HG03097 (cell line): ENCODE results near the gene ZCWPW1.
"Not testable (repeated sequence)": the region's sequence is repeated elsewhere in the genome, so short reads cannot be mapped to it uniquely, and the experiment has no call there.

Experiments used
- ATAC-seq: cut with Tn5 transposase; IDR thresholded peaks from one replicate; pipeline ENCODE4 v1.9.1; 2021; ENCODE audit not compliant: unreplicated experiment, low FRiP score

ZCWPW1 gene

DNA sequence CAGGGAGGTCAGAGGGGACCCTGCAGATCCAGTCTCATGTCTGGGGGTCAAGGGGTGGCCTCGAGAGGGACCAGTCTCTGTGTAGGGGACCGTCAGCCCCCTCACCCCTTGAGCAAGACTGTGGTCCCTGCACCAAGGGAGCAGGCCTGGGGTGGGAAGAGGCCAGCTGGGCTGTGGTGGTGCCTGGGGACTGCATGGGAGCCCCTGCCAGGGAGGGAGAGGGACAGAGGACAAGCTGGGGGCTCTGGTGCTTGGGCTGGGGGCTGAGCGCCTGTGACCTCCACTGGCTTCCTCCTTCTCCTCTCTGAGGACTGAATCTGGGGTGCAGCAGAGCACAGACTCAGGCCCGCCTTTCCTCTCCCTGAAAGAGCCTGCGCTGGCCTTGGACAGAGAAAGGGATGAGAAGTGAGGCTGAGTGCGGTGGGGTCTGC, 71.4 kb downstream of the ZCWPW1 start:
- ATAC-seq: no peak

DNA sequence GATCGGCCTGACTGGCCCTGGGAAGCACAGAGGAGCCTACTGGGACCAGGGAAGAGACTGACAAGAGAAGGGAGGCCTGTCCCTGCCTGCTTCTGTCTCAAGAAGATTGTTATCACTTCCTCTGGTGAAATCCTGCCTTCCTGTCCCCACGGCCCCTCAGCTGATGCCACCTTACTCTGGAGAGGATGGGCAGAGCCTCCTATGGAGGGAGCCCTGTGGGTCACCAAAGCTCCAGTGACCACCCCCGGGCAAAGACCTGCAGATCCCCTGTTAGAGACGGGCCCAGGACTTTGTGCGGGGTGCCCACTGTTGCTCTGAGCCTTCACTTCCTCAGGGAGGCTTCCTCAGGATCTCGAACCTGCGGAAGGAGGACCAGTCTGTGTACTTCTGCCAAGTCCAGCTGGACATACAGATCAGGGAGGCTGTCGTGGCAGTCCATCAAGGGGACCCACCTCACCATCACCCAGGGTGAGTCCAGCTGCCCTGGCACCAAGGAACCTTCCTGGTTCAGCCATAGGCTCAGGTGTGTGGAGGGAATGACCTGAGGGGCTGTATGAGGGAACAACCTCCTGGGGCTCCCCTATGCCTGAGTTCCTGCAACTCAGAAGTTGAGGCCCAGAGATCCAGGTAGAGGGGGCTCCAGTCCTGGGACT, 72.0 kb downstream of the ZCWPW1 start:
- ATAC-seq: no peak

DNA sequence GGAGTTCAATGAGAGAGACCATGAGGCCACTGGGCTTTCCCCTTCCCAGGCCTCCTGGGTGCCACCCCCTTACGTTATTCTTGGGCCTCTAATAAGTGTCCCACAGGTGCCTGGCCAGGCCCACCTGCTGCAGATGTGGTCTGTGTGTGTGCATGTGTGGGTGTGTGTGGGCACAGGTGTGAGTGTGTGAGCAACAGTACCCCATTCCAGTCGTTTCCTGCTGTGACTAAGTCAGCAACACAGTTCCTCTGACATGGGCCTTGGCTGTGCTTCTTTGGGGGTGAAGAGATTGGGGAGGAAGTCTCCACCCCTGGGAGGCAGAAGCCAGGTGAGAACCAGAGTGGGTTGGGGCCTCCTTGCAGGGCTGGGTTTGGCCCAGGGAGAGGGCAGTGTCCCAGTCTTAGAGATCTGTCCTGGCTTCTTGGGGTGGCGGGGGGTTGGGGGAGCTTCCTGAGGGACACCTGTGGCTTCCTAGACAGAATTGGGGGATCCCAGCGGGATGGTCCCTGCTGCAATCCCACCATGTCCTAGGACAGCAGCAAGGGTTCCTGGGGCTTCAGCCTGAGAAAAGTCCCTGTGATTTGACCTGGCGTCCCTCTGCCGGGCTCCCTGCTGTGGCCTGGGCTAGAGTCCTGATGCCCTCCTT, 74.7 kb downstream of the ZCWPW1 start:
- no peak for ATAC-seq

DNA sequence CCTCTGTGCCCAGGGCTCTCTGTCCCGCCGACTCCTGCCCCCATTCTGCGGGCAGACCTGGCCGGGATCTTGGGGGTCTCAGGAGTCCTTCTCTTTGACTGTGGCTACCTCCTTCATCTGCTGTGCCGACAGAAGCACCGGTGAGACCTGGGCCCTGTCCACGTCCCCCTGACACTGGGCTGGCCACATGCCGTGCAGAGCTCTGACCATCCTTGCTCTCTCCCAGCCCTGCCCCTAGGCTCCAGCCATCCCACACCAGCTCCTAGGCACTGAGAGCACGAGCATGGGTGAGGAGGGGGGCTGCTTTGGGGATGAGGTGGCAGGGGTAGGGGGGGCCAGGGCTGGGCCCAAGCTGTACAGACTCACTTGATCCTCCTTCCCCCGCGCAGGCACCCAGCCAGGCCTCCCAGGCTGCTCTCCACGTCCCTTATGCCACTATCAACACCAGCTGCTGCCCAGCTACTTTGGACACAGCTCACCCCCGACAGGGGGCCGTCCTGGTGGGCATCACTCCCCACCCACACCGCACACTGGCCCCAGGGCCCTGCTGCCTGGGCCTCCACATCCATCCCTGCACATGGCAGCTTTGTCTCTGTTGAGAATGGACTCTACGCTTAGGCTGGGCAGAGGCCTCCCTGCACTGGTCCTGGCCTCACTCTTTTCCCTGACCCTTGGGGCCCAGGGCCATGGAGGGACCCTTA, 75.4 kb downstream of the ZCWPW1 start:
- ATAC-seq: no peak

DNA sequence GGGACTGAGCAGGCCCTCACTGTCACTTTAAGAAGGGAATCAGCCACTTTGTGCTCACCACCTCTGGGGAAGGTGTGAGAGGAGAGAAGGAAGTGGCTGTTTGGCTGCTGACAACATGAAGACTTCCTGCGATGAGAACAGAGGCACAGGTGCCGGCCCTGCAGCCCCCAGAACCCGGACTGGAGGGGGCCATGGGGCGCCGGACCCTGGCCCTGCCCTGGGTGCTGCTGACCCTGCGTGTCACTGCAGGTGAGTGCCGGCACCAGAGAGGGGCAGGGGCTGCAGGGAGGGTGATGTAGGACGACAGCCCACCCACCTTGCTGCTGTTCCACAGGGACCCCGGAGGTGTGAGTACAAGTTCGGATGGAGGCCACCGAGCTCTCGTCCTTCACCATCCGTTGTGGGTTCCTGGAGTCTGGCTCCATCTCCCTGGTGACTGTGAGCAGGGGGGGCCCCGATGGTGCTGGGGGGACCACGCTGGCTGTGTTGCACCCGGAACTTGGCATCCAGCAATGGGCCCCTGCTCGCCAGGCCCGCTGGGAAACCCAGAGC, 76.2 kb downstream of the ZCWPW1 start:
- not testable (repeated sequence) for ATAC-seq

DNA sequence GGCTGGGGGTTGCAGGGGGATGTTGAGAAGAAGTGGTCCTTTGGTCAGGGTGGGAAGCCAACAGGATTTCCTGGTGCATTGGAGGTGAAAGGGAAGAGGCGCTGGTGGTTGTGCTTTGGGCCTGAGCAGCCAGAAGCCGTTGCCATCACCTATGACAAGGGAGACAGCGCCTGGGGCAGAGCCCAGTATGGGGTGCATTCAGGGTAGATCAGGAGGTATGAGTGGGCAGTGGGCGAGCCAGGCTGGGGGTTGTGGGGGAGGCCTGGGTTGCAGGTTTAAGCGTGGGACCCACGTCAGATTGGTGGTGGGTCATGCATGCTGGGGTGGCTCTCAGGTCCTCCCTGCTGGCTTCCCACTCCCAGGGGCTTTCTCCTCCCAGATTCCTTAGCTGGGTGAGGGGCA, 76.8 kb downstream of the ZCWPW1 start:
- no peak for ATAC-seq
